GM21367 (cell line): ENCODE results near the gene IFNGR1.
"Not testable (repeated sequence)": the region's sequence is repeated elsewhere in the genome, so short reads cannot be mapped to it uniquely, and the experiment has no call there.

ENCODE experiments used
- ATAC-seq: cut with Tn5 transposase; IDR thresholded peaks from one replicate; pipeline ENCODE4 v1.9.1; 2021; ENCODE audit not compliant: unreplicated experiment

The IFNGR1 gene

GRCh38 chr6:137218917-137219663, at the start of gene IFNGR1:
Gene IFNGR1, minus strand, starts transcription at chr6:137219385. Its CDS starts 58 bp downstream, at chr6:137219327.
- peak; percentile 88 for ATAC-seq

- no peak for ATAC-seq
Observed at GRCh38 chr6:137268911-137269310, 49.7 kb upstream of the IFNGR1 start.

- no peak for ATAC-seq
Observed at GRCh38 chr6:137266309-137266586, 47.1 kb upstream of the IFNGR1 start.

GRCh38 chr6:137265561-137266308, 46.5 kb upstream of the IFNGR1 start:
- ATAC-seq = no peak

GRCh38 chr6:137264311-137265075, 45.3 kb upstream of the IFNGR1 start:
- no peak for ATAC-seq

- ATAC-seq = no peak
Observed at GRCh38 chr6:137261761-137262160, 42.6 kb upstream of the IFNGR1 start.

GRCh38 chr6:137261361-137261760, 42.2 kb upstream of the IFNGR1 start:
- ATAC-seq = no peak

- ATAC-seq = no peak
Observed at GRCh38 chr6:137260217-137260616, 41.0 kb upstream of the IFNGR1 start.

GRCh38 chr6:137259349-137259748, 40.2 kb upstream of the IFNGR1 start:
- no peak for ATAC-seq

GRCh38 chr6:137258170-137258569, 39.0 kb upstream of the IFNGR1 start:
- no peak for ATAC-seq

GRCh38 chr6:137256350-137257103, 37.3 kb upstream of the IFNGR1 start:
- ATAC-seq = no peak

GRCh38 chr6:137254966-137255365, 35.8 kb upstream of the IFNGR1 start:
- no peak for ATAC-seq

GRCh38 chr6:137254430-137254829, 35.2 kb upstream of the IFNGR1 start:
- not testable (repeated sequence) for ATAC-seq

GRCh38 chr6:137248702-137249101, 29.5 kb upstream of the IFNGR1 start:
- ATAC-seq = no peak

- ATAC-seq = no peak
Observed at GRCh38 chr6:137247724-137248123, 28.5 kb upstream of the IFNGR1 start.

- no peak for ATAC-seq
Observed at GRCh38 chr6:137246791-137247202, 27.6 kb upstream of the IFNGR1 start.

- no peak for ATAC-seq
Observed at GRCh38 chr6:137246164-137246563, 27.0 kb upstream of the IFNGR1 start.

- ATAC-seq = no peak
Observed at GRCh38 chr6:137241481-137242038, 22.4 kb upstream of the IFNGR1 start.

GRCh38 chr6:137240168-137240567, 21.0 kb upstream of the IFNGR1 start:
- no peak for ATAC-seq

- no peak for ATAC-seq
Observed at GRCh38 chr6:137237413-137238170, 18.4 kb upstream of the IFNGR1 start.
